NCI-H2196 treated with DMSO at 0.1 percent for 48 hours (cell line): ENCODE data around the gene TMC7.
"Not testable (repeated sequence)": the region's sequence is repeated elsewhere in the genome, so short reads cannot be mapped to it uniquely, and the experiment has no call there.

ENCODE experiments used
- DNase-seq: peaks from one replicate; lab custom pipeline; 2025; ENCODE audit not compliant: unreplicated experiment; lab: John Stamatoyannopoulos, UW

The TMC7 gene

GRCh38 chr16:18975109-18975508, 8.6 kb upstream of the TMC7 start:
- DNase-seq, result no peak

GRCh38 chr16:18979936-18980335, 3.8 kb upstream of the TMC7 start:
- DNase-seq, result peak; percentile 56

GRCh38 chr16:18984435-18985005, 786 bp downstream of the TMC7 start:
- no peak for DNase-seq

GRCh38 chr16:18985256-18985655, 1.5 kb downstream of the TMC7 start:
- DNase-seq, result not testable (repeated sequence)

GRCh38 chr16:18991731-18992130, 8.0 kb downstream of the TMC7 start:
- not testable (repeated sequence) for DNase-seq

- DNase-seq, result not testable (repeated sequence)
These were observed 9.8 kb downstream of the TMC7 start for GRCh38 chr16:18993531-18993930.

- not testable (repeated sequence) for DNase-seq
These were observed 10.4 kb downstream of the TMC7 start for GRCh38 chr16:18994181-18994580.

GRCh38 chr16:18995406-18995805, 11.7 kb downstream of the TMC7 start:
- not testable (repeated sequence) for DNase-seq

- DNase-seq, result not testable (repeated sequence)
These were observed 12.8 kb downstream of the TMC7 start for GRCh38 chr16:18996536-18996935.

GRCh38 chr16:18997001-18997400, 13.3 kb downstream of the TMC7 start:
- DNase-seq, result not testable (repeated sequence)

GRCh38 chr16:18999045-18999393, 15.3 kb downstream of the TMC7 start:
- no peak for DNase-seq

- DNase-seq, result peak; percentile 35
These were observed 18.1 kb downstream of the TMC7 start for GRCh38 chr16:19001788-19002187.

GRCh38 chr16:19003935-19004334, 20.2 kb downstream of the TMC7 start:
- no peak for DNase-seq

GRCh38 chr16:19005561-19006445, 22.1 kb downstream of the TMC7 start:
- no peak for DNase-seq

GRCh38 chr16:19006446-19007315, 22.9 kb downstream of the TMC7 start:
- no peak for DNase-seq

- no peak for DNase-seq
These were observed 24.8 kb downstream of the TMC7 start for GRCh38 chr16:19008245-19009169.

GRCh38 chr16:19011169-19011731, 27.5 kb downstream of the TMC7 start:
- DNase-seq, result no peak

GRCh38 chr16:19014461-19014860, 30.7 kb downstream of the TMC7 start:
- DNase-seq, result no peak

- DNase-seq, result no peak
These were observed 33.4 kb downstream of the TMC7 start for GRCh38 chr16:19017179-19017578.

GRCh38 chr16:19020689-19021088, 37.0 kb downstream of the TMC7 start:
- no peak for DNase-seq
